AML-193 (cell line): ENCODE measurements around the gene CD8B.

Experiments used
- DNase-seq, 2 experiments: peaks; one replicate each; lab custom pipeline; 2025; lab: John Stamatoyannopoulos, UW

The CD8B gene

DNA sequence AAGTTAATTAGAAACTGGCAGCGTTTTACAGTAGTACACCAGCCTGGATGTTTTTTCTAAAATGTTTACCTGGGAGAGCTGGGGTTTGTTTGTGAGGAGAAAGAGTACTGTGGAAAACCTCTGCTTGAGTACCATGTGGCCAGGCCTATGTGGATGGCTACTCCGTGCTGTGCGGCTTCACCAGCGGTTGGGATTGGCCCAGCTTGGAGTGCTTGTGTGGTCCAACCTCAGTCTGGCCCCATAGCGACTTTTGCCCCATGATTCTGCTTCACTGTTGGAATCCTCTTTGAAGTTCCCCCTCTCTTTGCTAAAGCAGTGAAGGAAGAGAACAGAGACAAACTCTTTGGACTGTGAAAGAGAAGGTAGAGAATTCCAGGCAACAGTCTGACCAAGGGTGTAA is 86.8 kb downstream of the CD8B start:
- no peak for DNase-seq

DNA sequence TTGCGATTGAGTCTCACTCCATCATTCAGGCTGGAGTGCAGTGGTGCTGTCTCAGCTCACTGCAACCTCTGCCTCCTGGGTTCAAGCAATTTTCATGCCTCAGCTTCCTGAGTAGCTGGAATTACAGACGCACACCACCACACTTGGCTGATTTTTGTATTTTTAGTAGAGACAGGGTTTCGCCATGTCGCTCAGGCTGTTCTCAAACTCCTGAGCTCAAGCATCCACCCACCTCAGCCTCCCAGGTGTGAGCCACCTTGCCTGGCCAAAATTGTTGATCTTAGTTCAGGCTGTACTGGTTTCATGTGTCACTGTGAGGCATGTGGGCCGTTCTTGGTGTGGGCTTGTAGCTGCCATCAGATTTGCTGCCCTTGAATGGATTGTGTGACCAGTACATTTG is 89.1 kb downstream of the CD8B start:
- no peak for DNase-seq

DNA sequence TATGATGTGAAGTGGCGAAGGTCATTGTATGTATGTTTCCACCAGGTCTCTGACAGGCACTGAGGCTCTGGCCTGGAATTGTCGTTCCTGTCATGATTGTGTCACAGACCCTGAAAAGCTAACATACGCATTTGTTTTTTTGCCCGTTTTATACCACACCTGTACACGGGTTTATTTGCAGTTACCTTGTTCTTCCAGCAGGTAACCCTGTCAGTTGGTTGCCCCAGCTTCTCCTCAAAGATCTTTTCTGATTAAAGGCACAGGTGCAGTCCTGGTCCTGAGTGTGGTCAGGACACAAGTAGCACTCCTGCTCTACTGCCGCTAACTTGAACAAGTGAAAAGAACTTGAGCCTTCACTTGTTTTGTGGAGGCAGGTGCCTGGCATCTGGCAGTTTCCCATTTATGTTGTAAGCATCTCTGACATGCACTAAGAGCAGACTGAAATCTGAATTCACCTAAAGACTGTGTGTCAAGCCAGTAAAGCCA is 90.8 kb downstream of the CD8B start:
- DNase-seq: no peak

DNA sequence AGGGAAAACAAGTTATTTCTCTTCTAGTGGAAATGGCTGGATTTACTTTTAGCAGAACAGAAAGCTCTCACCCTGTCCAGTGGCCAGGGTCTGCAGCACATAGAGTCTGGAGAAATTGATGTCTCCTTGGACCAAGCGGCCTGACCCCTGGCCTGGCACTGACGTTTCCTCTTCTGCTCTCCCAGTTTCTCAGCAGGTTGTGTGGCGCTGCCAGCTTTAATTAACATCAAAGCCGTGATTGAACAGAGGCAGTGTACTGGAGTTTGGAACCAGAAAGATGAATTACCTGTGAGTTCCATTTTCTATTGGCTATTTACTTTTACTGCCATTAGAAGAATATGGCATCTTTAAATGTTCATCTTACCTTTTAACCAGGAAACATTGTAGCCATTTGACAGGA is 91.8 kb downstream of the CD8B start:
- no peak for DNase-seq

DNA sequence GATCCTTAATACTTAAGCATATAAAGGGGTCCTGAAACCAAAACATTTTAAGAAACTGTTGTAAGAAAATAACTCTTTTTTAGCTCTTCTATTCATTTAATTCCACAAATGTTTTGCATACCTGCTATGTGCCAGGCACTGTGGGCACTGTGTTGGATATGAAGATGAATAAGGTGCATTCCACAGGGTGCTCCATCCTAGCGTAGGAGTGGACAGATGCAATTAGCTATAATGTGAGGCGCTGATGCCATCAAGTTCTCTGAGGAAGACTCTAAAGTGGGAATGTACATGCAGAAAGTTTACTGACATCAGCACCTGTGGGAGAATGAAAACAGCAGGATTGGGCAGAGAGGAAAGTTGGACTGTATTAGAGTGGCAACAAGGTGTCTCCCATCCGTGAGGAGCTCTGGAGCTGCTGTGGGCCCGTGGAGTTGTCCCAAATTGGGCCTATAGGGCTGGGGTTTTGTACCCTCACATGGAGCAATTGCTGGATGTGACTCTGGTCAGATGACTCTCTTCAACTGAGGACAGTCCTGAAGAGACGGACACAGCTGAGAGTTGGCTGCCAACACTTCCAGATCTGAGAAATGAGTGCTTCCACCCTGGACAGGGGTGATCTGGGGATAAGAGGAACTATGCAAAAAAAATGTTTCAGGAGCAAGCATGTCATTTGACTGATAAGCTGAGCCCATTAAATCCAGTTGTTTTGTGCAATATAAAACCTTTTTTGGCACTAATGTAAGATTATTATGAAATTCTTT is 93.3 kb downstream of the CD8B start:
- DNase-seq: no peak
